ENCODE results near the gene CACNA2D2. TPM values are rescaled to one million over a fixed set of nuclear protein-coding genes. Genes with fewer than 3 reads are reported as not detected.

Gene CACNA2D2
- total and polyA plus RNA-seq, 2 of the 13 experiments (the other 11 are each of a cell fraction or from before 2014, with no cell fraction given) = not detected

DNA sequence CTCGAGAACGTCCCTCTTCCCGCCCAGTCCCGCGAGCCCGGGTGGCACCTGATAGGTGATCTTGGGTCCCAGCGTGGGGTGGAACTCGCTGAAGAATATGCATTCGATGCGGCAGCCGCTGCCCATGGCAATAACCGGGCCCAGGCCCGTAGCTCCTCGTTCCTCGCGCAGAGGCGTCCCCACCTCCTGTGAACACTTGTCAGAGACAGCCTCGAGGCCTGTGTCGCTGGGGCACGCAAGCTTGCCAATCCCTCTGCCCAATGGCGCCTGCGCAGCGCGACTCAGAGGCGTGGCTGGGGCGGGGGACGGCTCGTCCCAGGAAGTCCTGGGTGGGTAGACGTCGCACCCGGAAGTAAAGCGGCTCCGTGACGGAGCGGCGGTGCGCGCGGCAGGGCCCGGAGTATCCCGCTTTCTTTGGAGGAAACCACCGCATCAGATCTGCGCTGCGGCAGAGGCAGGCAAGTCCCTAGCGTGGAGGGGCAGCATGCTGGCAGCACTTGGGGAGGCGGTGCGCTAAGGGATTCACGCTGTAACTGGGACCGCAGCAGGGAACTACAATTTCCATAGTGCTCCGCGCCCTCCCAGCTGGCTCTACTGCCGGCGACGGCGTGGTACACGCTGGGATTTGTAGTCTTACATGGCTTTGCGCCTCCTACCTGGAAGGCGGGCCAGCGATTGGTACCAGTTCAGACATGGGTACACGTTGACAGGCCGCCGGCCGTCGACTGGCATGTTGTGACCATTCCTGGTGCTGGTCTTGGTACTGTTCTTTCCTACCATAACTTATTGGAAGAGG lies 152.7 kb downstream of the CACNA2D2 start, which contains the start of the genes CYB561D2 and NPRL2 (continued):
- TF ChIP-seq, protein P1, sequence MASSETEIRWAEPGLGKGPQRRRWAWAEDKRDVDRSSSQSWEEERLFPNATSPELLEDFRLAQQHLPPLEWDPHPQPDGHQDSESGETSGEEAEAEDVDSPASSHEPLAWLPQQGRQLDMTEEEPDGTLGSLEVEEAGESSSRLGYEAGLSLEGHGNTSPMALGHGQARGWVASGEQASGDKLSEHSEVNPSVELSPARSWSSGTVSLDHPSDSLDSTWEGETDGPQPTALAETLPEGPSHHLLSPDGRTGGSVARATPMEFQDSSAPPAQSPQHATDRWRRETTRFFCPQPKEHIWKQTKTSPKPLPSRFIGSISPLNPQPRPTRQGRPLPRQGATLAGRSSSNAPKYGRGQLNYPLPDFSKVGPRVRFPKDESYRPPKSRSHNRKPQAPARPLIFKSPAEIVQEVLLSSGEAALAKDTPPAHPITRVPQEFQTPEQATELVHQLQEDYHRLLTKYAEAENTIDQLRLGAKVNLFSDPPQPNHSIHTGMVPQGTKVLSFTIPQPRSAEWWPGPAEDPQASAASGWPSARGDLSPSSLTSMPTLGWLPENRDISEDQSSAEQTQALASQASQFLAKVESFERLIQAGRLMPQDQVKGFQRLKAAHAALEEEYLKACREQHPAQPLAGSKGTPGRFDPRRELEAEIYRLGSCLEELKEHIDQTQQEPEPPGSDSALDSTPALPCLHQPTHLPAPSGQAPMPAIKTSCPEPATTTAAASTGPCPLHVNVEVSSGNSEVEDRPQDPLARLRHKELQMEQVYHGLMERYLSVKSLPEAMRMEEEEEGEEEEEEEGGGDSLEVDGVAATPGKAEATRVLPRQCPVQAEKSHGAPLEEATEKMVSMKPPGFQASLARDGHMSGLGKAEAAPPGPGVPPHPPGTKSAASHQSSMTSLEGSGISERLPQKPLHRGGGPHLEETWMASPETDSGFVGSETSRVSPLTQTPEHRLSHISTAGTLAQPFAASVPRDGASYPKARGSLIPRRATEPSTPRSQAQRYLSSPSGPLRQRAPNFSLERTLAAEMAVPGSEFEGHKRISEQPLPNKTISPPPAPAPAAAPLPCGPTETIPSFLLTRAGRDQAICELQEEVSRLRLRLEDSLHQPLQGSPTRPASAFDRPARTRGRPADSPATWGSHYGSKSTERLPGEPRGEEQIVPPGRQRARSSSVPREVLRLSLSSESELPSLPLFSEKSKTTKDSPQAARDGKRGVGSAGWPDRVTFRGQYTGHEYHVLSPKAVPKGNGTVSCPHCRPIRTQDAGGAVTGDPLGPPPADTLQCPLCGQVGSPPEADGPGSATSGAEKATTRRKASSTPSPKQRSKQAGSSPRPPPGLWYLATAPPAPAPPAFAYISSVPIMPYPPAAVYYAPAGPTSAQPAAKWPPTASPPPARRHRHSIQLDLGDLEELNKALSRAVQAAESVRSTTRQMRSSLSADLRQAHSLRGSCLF (CRISPR knock-in tag; IDR thresholded peaks at IDR 0.05; ENCODE audit: borderline replicate concordance) = peak; percentile 24; the same call in 1 of the 2 replicates
- TF ChIP-seq ZFP82 (CRISPR knock-in tag; IDR thresholded peaks at IDR 0.05; ENCODE audit: borderline replicate concordance) (peak; percentile 74; the same call in 1 of the 2 replicates), ZNF354B (CRISPR knock-in tag; IDR thresholded peaks at IDR 0.05) (peak; percentile 67; the same call in 1 of the 2 replicates), PTBP1 (IDR thresholded peaks at IDR 0.05; ENCODE audit: low read depth, low read length, poor library complexity, severe bottlenecking) (no peak), KMT2A (CRISPR knock-in tag; IDR thresholded peaks at IDR 0.05) (peak; percentile 55; the same call in 1 of the 2 replicates), ZNF543 (CRISPR knock-in tag; IDR thresholded peaks at IDR 0.05) (peak; percentile 90), POLR2A (IDR thresholded peaks at IDR 0.05; ENCODE audit: insufficient read depth in 1 of 2, low read depth in 2 of 2, low read length in 2 of 2) (peak in 1 of 2 experiments; percentile 72; a peak in 2 of 4 replicates), SP1 (IDR thresholded peaks at IDR 0.05) (no peak), SP1 (CRISPR knock-in tag; IDR thresholded peaks at IDR 0.05) (peak; percentile 70), RBM39 (IDR thresholded peaks at IDR 0.05; ENCODE audit: low read depth, low read length, poor library complexity, severe bottlenecking) (peak; percentile 92), RXRB (CRISPR knock-in tag; IDR thresholded peaks at IDR 0.05; ENCODE audit: borderline replicate concordance) (peak; percentile 75), ZNF841 (CRISPR knock-in tag; IDR thresholded peaks at IDR 0.05; ENCODE audit: borderline replicate concordance) (no peak; the same call in 1 of the 2 replicates), ZNF136 (CRISPR knock-in tag; IDR thresholded peaks at IDR 0.05; ENCODE audit: low read depth) (no peak), ZNF674 (CRISPR knock-in tag; IDR thresholded peaks at IDR 0.05; ENCODE audit: low read depth) (no peak)
- TF ChIP-seq, protein P2, sequence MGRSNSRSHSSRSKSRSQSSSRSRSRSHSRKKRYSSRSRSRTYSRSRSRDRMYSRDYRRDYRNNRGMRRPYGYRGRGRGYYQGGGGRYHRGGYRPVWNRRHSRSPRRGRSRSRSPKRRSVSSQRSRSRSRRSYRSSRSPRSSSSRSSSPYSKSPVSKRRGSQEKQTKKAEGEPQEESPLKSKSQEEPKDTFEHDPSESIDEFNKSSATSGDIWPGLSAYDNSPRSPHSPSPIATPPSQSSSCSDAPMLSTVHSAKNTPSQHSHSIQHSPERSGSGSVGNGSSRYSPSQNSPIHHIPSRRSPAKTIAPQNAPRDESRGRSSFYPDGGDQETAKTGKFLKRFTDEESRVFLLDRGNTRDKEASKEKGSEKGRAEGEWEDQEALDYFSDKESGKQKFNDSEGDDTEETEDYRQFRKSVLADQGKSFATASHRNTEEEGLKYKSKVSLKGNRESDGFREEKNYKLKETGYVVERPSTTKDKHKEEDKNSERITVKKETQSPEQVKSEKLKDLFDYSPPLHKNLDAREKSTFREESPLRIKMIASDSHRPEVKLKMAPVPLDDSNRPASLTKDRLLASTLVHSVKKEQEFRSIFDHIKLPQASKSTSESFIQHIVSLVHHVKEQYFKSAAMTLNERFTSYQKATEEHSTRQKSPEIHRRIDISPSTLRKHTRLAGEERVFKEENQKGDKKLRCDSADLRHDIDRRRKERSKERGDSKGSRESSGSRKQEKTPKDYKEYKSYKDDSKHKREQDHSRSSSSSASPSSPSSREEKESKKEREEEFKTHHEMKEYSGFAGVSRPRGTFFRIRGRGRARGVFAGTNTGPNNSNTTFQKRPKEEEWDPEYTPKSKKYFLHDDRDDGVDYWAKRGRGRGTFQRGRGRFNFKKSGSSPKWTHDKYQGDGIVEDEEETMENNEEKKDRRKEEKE (IDR thresholded peaks at IDR 0.05) = no peak
- TF ChIP-seq, protein P3, sequence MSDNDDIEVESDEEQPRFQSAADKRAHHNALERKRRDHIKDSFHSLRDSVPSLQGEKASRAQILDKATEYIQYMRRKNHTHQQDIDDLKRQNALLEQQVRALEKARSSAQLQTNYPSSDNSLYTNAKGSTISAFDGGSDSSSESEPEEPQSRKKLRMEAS (IDR thresholded peaks at IDR 0.05) = peak; percentile 99
- TF ChIP-seq, protein P4, sequence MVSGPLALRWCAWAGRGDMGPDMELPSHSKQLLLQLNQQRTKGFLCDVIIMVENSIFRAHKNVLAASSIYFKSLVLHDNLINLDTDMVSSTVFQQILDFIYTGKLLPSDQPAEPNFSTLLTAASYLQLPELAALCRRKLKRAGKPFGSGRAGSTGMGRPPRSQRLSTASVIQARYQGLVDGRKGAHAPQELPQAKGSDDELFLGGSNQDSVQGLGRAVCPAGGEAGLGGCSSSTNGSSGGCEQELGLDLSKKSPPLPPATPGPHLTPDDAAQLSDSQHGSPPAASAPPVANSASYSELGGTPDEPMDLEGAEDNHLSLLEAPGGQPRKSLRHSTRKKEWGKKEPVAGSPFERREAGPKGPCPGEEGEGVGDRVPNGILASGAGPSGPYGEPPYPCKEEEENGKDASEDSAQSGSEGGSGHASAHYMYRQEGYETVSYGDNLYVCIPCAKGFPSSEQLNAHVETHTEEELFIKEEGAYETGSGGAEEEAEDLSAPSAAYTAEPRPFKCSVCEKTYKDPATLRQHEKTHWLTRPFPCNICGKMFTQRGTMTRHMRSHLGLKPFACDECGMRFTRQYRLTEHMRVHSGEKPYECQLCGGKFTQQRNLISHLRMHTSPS (CRISPR knock-in tag; IDR thresholded peaks at IDR 0.05; ENCODE audit: low read depth) = peak; percentile 88
- TF ChIP-seq, protein P5, sequence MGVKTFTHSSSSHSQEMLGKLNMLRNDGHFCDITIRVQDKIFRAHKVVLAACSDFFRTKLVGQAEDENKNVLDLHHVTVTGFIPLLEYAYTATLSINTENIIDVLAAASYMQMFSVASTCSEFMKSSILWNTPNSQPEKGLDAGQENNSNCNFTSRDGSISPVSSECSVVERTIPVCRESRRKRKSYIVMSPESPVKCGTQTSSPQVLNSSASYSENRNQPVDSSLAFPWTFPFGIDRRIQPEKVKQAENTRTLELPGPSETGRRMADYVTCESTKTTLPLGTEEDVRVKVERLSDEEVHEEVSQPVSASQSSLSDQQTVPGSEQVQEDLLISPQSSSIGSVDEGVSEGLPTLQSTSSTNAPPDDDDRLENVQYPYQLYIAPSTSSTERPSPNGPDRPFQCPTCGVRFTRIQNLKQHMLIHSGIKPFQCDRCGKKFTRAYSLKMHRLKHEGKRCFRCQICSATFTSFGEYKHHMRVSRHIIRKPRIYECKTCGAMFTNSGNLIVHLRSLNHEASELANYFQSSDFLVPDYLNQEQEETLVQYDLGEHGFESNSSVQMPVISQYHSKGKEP (CRISPR knock-in tag; IDR thresholded peaks at IDR 0.05) = no peak

Data from HepG2 (cell line).